ENCODE measurements around the gene CNOT9.
"Not testable (repeated sequence)": the region's sequence is repeated elsewhere in the genome, so short reads cannot be mapped to it uniquely, and the experiment has no call there.

CNOT9 gene

GRCh38 chr2:218568190-218569037, at the start of gene CNOT9, which contains the start of gene USP37:
CNOT9 (plus strand) TSS chr2:218568839; CDS start chr2:218568955, 116 bp downstream.
USP37 (minus strand) TSS chr2:218568351; CDS start chr2:218558653, 9,698 bp downstream.
- in situ Hi-C loops (cut with HindIII; ENCODE audit: low sequenced_read_pairs) = loop anchor here (5.0 kb wide), 3 partner anchors 46 to 101 kb away; partner anchors contain the start of genes BCS1L and ZNF142

- in situ Hi-C loops (cut with HindIII; ENCODE audit: low sequenced_read_pairs) = no loop called here
These were observed 49.8 kb upstream of the CNOT9 start for GRCh38 chr2:218518876-218519275.

- in situ Hi-C loops (cut with HindIII; ENCODE audit: low sequenced_read_pairs) = loop anchor here (5.0 kb wide), 1 partner anchor 44 kb away; the partner anchor contains the start of genes CNOT9 and USP37
These were observed 45.0 kb upstream of the CNOT9 start for GRCh38 chr2:218523651-218524050.

GRCh38 chr2:218528409-218528808, 40.2 kb upstream of the CNOT9 start:
- in situ Hi-C loops (cut with HindIII; ENCODE audit: low sequenced_read_pairs) = not testable (repeated sequence)

GRCh38 chr2:218529990-218530389, 38.6 kb upstream of the CNOT9 start:
- in situ Hi-C loops (cut with HindIII; ENCODE audit: low sequenced_read_pairs) = no loop called here

- in situ Hi-C loops (cut with HindIII; ENCODE audit: low sequenced_read_pairs) = no loop called here
These were observed 31.7 kb upstream of the CNOT9 start for GRCh38 chr2:218536804-218537494.

GRCh38 chr2:218540015-218540414, 28.6 kb upstream of the CNOT9 start:
- in situ Hi-C loops (cut with HindIII; ENCODE audit: low sequenced_read_pairs) = no loop called here

GRCh38 chr2:218546012-218546411, 22.6 kb upstream of the CNOT9 start:
- in situ Hi-C loops (cut with HindIII; ENCODE audit: low sequenced_read_pairs) = no loop called here

GRCh38 chr2:218547511-218547910, 21.1 kb upstream of the CNOT9 start:
- in situ Hi-C loops (cut with HindIII; ENCODE audit: low sequenced_read_pairs) = no loop called here

GRCh38 chr2:218547978-218548377, 20.7 kb upstream of the CNOT9 start:
- in situ Hi-C loops (cut with HindIII; ENCODE audit: low sequenced_read_pairs) = no loop called here

- in situ Hi-C loops (cut with HindIII; ENCODE audit: low sequenced_read_pairs) = not testable (repeated sequence)
These were observed 14.4 kb upstream of the CNOT9 start for GRCh38 chr2:218554225-218554624.

GRCh38 chr2:218555527-218555926, 13.1 kb upstream of the CNOT9 start:
- in situ Hi-C loops (cut with HindIII; ENCODE audit: low sequenced_read_pairs) = no loop called here

- in situ Hi-C loops (cut with HindIII; ENCODE audit: low sequenced_read_pairs) = no loop called here
These were observed 10.7 kb upstream of the CNOT9 start for GRCh38 chr2:218557941-218558340.

- in situ Hi-C loops (cut with HindIII; ENCODE audit: low sequenced_read_pairs) = no loop called here
These were observed 9.7 kb upstream of the CNOT9 start for GRCh38 chr2:218558986-218559385.

GRCh38 chr2:218564056-218564455, 4.6 kb upstream of the CNOT9 start:
- in situ Hi-C loops (cut with HindIII; ENCODE audit: low sequenced_read_pairs) = no loop called here

- in situ Hi-C loops (cut with HindIII; ENCODE audit: low sequenced_read_pairs) = loop anchor here (5.0 kb wide), 3 partner anchors 44 to 99 kb away; partner anchors contain the start of genes BCS1L and ZNF142
These were observed 2.3 kb upstream of the CNOT9 start for GRCh38 chr2:218566296-218566695.

GRCh38 chr2:218567797-218568189, 846 bp upstream of the CNOT9 start:
- in situ Hi-C loops (cut with HindIII; ENCODE audit: low sequenced_read_pairs) = loop anchor here (5.0 kb wide), 3 partner anchors 45 to 100 kb away; partner anchors contain the start of genes BCS1L and ZNF142

GRCh38 chr2:218569038-218569431, 396 bp downstream of the CNOT9 start:
- in situ Hi-C loops (cut with HindIII; ENCODE audit: low sequenced_read_pairs) = loop anchor here (5.0 kb wide), 3 partner anchors 47 to 102 kb away; partner anchors contain the start of genes BCS1L and ZNF142

GRCh38 chr2:218569661-218570500, 1.2 kb downstream of the CNOT9 start:
- in situ Hi-C loops (cut with HindIII; ENCODE audit: low sequenced_read_pairs) = loop anchor here (5.0 kb wide), 3 partner anchors 48 to 103 kb away; partner anchors contain the start of genes BCS1L and ZNF142

GRCh38 chr2:218570850-218571249, 2.2 kb downstream of the CNOT9 start:
- in situ Hi-C loops (cut with HindIII; ENCODE audit: low sequenced_read_pairs) = no loop called here
